ENCODE measurements around the gene PPP3CA.

- TF ChIP-seq EP300 (IDR thresholded peaks at IDR 0.05) (no peak), CTCF (IDR thresholded peaks at IDR 0.05) (no peak), POLR2A (IDR thresholded peaks at IDR 0.05) (no peak)
Measured at GRCh38 chr4:101066626-101067170, 280.6 kb downstream of the PPP3CA start.

Data from tibial nerve (tissue), 4 donors.